ENCODE data around the gene ZNF79.

ZNF79 gene

GRCh38 chr9:127430415-127430814, 6.2 kb downstream of the ZNF79 start:
- no peak for DNase-seq

GRCh38 chr9:127437497-127438264, 13.5 kb downstream of the ZNF79 start:
- no peak for DNase-seq

- no peak for DNase-seq
Observed at GRCh38 chr9:127438394-127438793, 14.2 kb downstream of the ZNF79 start.

- DNase-seq: no peak
Observed at GRCh38 chr9:127444283-127444920, 20.2 kb downstream of the ZNF79 start.

GRCh38 chr9:127444921-127445850, 21.0 kb downstream of the ZNF79 start:
- no peak for DNase-seq

- no peak for DNase-seq
Observed at GRCh38 chr9:127445851-127446712, 21.9 kb downstream of the ZNF79 start.

GRCh38 chr9:127446713-127447415, 22.7 kb downstream of the ZNF79 start:
- no peak for DNase-seq

- no peak for DNase-seq
Observed at GRCh38 chr9:127447416-127448111, 23.4 kb downstream of the ZNF79 start.

GRCh38 chr9:127448112-127448805, 24.1 kb downstream of the ZNF79 start:
- no peak for DNase-seq

- no peak for DNase-seq
Observed at GRCh38 chr9:127449332-127449966, 25.3 kb downstream of the ZNF79 start.

GRCh38 chr9:127450243-127450760, 26.1 kb downstream of the ZNF79 start:
- peak; percentile 23 for DNase-seq

- peak; percentile 94 for DNase-seq
Observed at GRCh38 chr9:127450830-127451607, 26.8 kb downstream of the ZNF79 start, which contains the start of the genes LRSAM1 and RPL12. LRSAM1 (plus strand) TSS chr9:127451510; CDS start chr9:127454528, 3,018 bp downstream. RPL12 (minus strand) TSS chr9:127451406; CDS start chr9:127451317, 89 bp downstream.

GRCh38 chr9:127451608-127451857, 27.4 kb downstream of the ZNF79 start:
- no peak for DNase-seq

GRCh38 chr9:127451858-127452656, 27.9 kb downstream of the ZNF79 start:
- peak; percentile 34 for DNase-seq

GRCh38 chr9:127452691-127453090, 28.5 kb downstream of the ZNF79 start:
- peak; percentile 17 for DNase-seq

- no peak for DNase-seq
Observed at GRCh38 chr9:127455324-127455992, 31.3 kb downstream of the ZNF79 start.

Measured in fibroblast of skin of abdomen (primary cell).